GM19351 (cell line): Measurements from ENCODE around the gene C11orf58.

Experiments used
- ATAC-seq: cut with Tn5 transposase; IDR thresholded peaks from one replicate; pipeline ENCODE4 v1.9.1; 2021; ENCODE audit warnings: mild to moderate bottlenecking, moderate library complexity; ENCODE audit not compliant: unreplicated experiment

Gene C11orf58

GRCh38 chr11:16767137-16767536 is 28.7 kb downstream of the C11orf58 start:
- no peak for ATAC-seq

- no peak for ATAC-seq
These were observed 29.5 kb downstream of the C11orf58 start for GRCh38 chr11:16767957-16768356.

GRCh38 chr11:16769386-16769785 is 30.9 kb downstream of the C11orf58 start:
- no peak for ATAC-seq

- ATAC-seq: no peak
These were observed 31.6 kb downstream of the C11orf58 start for GRCh38 chr11:16770016-16770415.

- no peak for ATAC-seq
These were observed 33.1 kb downstream of the C11orf58 start for GRCh38 chr11:16771350-16772140.

- ATAC-seq: no peak
These were observed 33.7 kb downstream of the C11orf58 start for GRCh38 chr11:16772141-16772512.

- ATAC-seq: no peak
These were observed 35.8 kb downstream of the C11orf58 start for GRCh38 chr11:16773981-16774935.

- ATAC-seq: no peak
These were observed 36.6 kb downstream of the C11orf58 start for GRCh38 chr11:16774936-16775613.

GRCh38 chr11:16775614-16776283 is 37.3 kb downstream of the C11orf58 start:
- ATAC-seq: no peak

GRCh38 chr11:16776711-16777612 is 38.5 kb downstream of the C11orf58 start:
- ATAC-seq: no peak

GRCh38 chr11:16777613-16777975 is 39.1 kb downstream of the C11orf58 start:
- no peak for ATAC-seq

GRCh38 chr11:16778286-16778685 is 39.8 kb downstream of the C11orf58 start:
- ATAC-seq: no peak

GRCh38 chr11:16778876-16779275 is 40.4 kb downstream of the C11orf58 start:
- no peak for ATAC-seq

GRCh38 chr11:16779436-16779835 is 41.0 kb downstream of the C11orf58 start:
- no peak for ATAC-seq

GRCh38 chr11:16780146-16780545 is 41.7 kb downstream of the C11orf58 start:
- no peak for ATAC-seq

- ATAC-seq: no peak
These were observed 42.5 kb downstream of the C11orf58 start for GRCh38 chr11:16780698-16781550.

GRCh38 chr11:16781936-16782919 is 43.8 kb downstream of the C11orf58 start:
- ATAC-seq: no peak
